ENCODE measurements around the gene SORCS2. TPM values are rescaled to one million over a fixed set of nuclear protein-coding genes. Genes with fewer than 3 reads are reported as not detected.

The SORCS2 gene
- total and polyA plus RNA-seq, 2 of the 4 experiments (the other 2 are of a cell fraction): 0.36 to 0.62 TPM

- ATAC-seq (ENCODE audit: low read depth): no peak
- Histone ChIP-seq H3K14ac (replicated peaks; ENCODE audit: low read depth, low read length) (no peak overlapping the region), H3K27ac (ENCODE audit: insufficient read depth, low read length) (no peak overlapping the region), H3K56ac (ENCODE audit: extremely low read depth, insufficient read depth, low read length) (no peak overlapping the region), H2BK15ac (ENCODE audit: low read depth, low read length) (no peak overlapping the region), H3K79me1 (ENCODE audit: low read depth in 1 of 2, low read length in 2 of 2) (no peaks in the 10 kb centered on the region), H2BK5ac (ENCODE audit: low read depth, low read length, poor library complexity, severe bottlenecking) (no peak overlapping the region), H3K36me3 (ENCODE audit: control insufficient read depth, insufficient read depth, low read length) (no peaks in the 10 kb centered on the region), H2AFZ (replicated peaks; ENCODE audit: low read length, poor library complexity) (no peak overlapping the region), H4K20me1 (ENCODE audit: insufficient read depth, low read length) (no peaks in the 10 kb centered on the region; the same call in 1 of the 2 replicates), H2BK20ac (ENCODE audit: low read depth, low read length) (no peak overlapping the region), H3K4me2 (ENCODE audit: low read depth, low read length) (no peak overlapping the region), H3K9ac (ENCODE audit: low read depth, low read length) (no peak overlapping the region), H3K18ac (ENCODE audit: low read depth, low read length) (no peak overlapping the region), H2AK5ac (ENCODE audit: low read depth, low read length) (no peak overlapping the region), H3K9me3 (ENCODE audit: control insufficient read depth, insufficient read depth, low read length) (peaks cover 8% of the 10 kb centered on the region; the same call in 1 of the 2 replicates), H4K8ac (ENCODE audit: low read depth in 2 of 2, low read length in 2 of 2) (no peak overlapping the region), H3K23ac (ENCODE audit: low read depth, low read length) (no peak overlapping the region), H3K4ac (ENCODE audit: low read depth, low read length) (no peak overlapping the region), H4K5ac (ENCODE audit: low read depth, low read length) (no peak overlapping the region), H3K9me1 (ENCODE audit: insufficient read depth, low read length) (no peaks in the 10 kb centered on the region), H3K27me3 (ENCODE audit: control insufficient read depth, insufficient read depth, low read length) (peaks cover 37% of the 10 kb centered on the region), H2AK9ac (replicated peaks; ENCODE audit: low read depth, low read length, poor library complexity) (no peak overlapping the region), H3K4me1 (ENCODE audit: control insufficient read depth, insufficient read depth, low read length) (no peaks in the 10 kb centered on the region), H3K4me3 (ENCODE audit: insufficient read depth, low read depth, low read length) (no peak overlapping the region), H4K91ac (ENCODE audit: insufficient read depth, low read depth, low read length) (no peak overlapping the region), H2BK120ac (ENCODE audit: low read depth, low read length) (no peak overlapping the region)
- DNase-seq: no peak
- 53% methylated on average over 4 of the region's 15 CpGs; no CpG with 5 or more reads in 1 of the 2 experiments for WGBS, 2 experiments (ENCODE audit: extremely low coverage in 2 of 2, insufficient read length in 1 of 2)
- dilution Hi-C loops (cut with HindIII; ENCODE audit: low sequenced_read_pairs, unreplicated experiment): no loop called here
- BruUV-seq (replicated peaks): no TSS peak
- intact Hi-C loops (cut with micrococcal nuclease): no loop called here
- in situ Hi-C loops (cut with MboI; ENCODE audit: low sequenced_read_pairs): no loop called here
- no peak for TF ChIP-seq RAD21 (IDR thresholded peaks at IDR 0.05; ENCODE audit: low read length)
- TF ChIP-seq MAFK (IDR thresholded peaks at IDR 0.05; ENCODE audit: low read depth, low read length): no peak
- no peak for TF ChIP-seq MAZ (IDR thresholded peaks at IDR 0.05; ENCODE audit: borderline replicate concordance, low read depth, low read length)
- no peak for TF ChIP-seq NFE2L2 (IDR thresholded peaks at IDR 0.05; ENCODE audit: low read depth, low read length)
- TF ChIP-seq POLR2A (IDR thresholded peaks at IDR 0.05; ENCODE audit: low read depth, low read length): no peak
- TF ChIP-seq USF2 (IDR thresholded peaks at IDR 0.05; ENCODE audit: low read depth, low read length): no peak
- TF ChIP-seq RFX5 (IDR thresholded peaks at IDR 0.05; ENCODE audit: low read depth, low read length): no peak
- TF ChIP-seq ELK1 (IDR thresholded peaks at IDR 0.05; ENCODE audit: borderline replicate concordance, low read depth, low read length): no peak
- no peak for TF ChIP-seq CEBPB (IDR thresholded peaks at IDR 0.05; ENCODE audit: low read depth, low read length)
- no peak for TF ChIP-seq CHD1 (IDR thresholded peaks at IDR 0.05; ENCODE audit: low read depth, low read length)
- no peak for TF ChIP-seq BHLHE40 (IDR thresholded peaks at IDR 0.05; ENCODE audit: low read depth, low read length)
- TF ChIP-seq SMC3 (IDR thresholded peaks at IDR 0.05; ENCODE audit: low read depth, low read length): no peak
- no peak for TF ChIP-seq MXI1 (IDR thresholded peaks at IDR 0.05; ENCODE audit: borderline replicate concordance, low read depth, low read length)
- no peak for TF ChIP-seq CTCF (conservative IDR thresholded peaks at IDR 0.05; ENCODE audit: low read depth, low read length)
- TF ChIP-seq RCOR1 (IDR thresholded peaks at IDR 0.05; ENCODE audit: insufficient replicate concordance, low read length): no peak
- no peak for TF ChIP-seq FOS (IDR thresholded peaks at IDR 0.05; ENCODE audit: low read depth, low read length)
- ChIA-PET CTCF (no interaction called here), POLR2A (ENCODE audit: unreplicated experiment) (no interaction called here)
These were observed 55.2 kb downstream of the SORCS2 start for GRCh38 chr4:7247521-7247920.
